IMR-90 (cell line): Measurements from ENCODE around the gene NARS2. TPM values are rescaled to one million over a fixed set of nuclear protein-coding genes. Genes with fewer than 3 reads are reported as not detected.

Source experiments
- ATAC-seq: fragments of 200-7000 bp; cut with Tn5 transposase; 2 replicates; pipeline ENCODE4 v1.9.1; 2020; ENCODE audit warnings: low read depth, mild to moderate bottlenecking, moderate library complexity
- BruUV-seq: library from RNA; stranded (reverse); fragments of 400-500 nt; replicated peaks from 2 replicates; lab custom pipeline; 2021; lab: Mats Ljungman, UMichigan
- CTCF ChIA-PET: fragments of 300-600 bp; formaldehyde crosslinking; extraction: SDS; loops from one replicate; lab custom pipeline; 2021; ENCODE audit warnings: antibody characterized with exemption; lab: Yijun Ruan, JAX
- POLR2A ChIA-PET: fragments of 300-600 bp; sonication (Branson Sonifier 250); formaldehyde crosslinking; loops from one replicate; lab custom pipeline; 2022; ENCODE audit warnings: antibody characterized with exemption; ENCODE audit not compliant: unreplicated experiment; lab: Charles Lee
- DNase-seq: peaks from one replicate; pipeline ENCODE4 v3.0.0; 2013
- H2AFZ ChIP-seq: replicated peaks from 2 replicates; pipeline ENCODE3; 2013; ENCODE audit warnings: low read length, mild to moderate bottlenecking; ENCODE audit not compliant: poor library complexity
- H2AK5ac ChIP-seq: 2 replicates; pipeline ENCODE4 v1.6.1; 2013; ENCODE audit warnings: low read depth, low read length, inconsistent platforms
- H2AK9ac ChIP-seq: replicated peaks from 2 replicates; pipeline ENCODE3; 2013; ENCODE audit warnings: mild to moderate bottlenecking, low read depth, low read length, moderate library complexity; ENCODE audit not compliant: poor library complexity
- H2BK120ac ChIP-seq: 2 replicates; pipeline ENCODE4 v1.6.1; 2013; ENCODE audit warnings: low read depth, low read length, inconsistent platforms
- H2BK15ac ChIP-seq: 3 replicates; pipeline ENCODE4 v1.6.1; 2013; ENCODE audit warnings: low read depth, low read length, inconsistent platforms
- H2BK20ac ChIP-seq: 2 replicates; pipeline ENCODE4 v1.6.1; 2013; ENCODE audit warnings: low read depth, mild to moderate bottlenecking, inconsistent platforms, low read length, moderate library complexity
- H2BK5ac ChIP-seq: 2 replicates; pipeline ENCODE4 v1.6.1; 2013; ENCODE audit warnings: mild to moderate bottlenecking, low read depth, low read length, inconsistent platforms; ENCODE audit not compliant: poor library complexity, severe bottlenecking
- H3K14ac ChIP-seq: replicated peaks from 2 replicates; pipeline ENCODE4 v1.6.1; 2013; ENCODE audit warnings: low read depth, low read length, inconsistent platforms
- H3K18ac ChIP-seq: 2 replicates; pipeline ENCODE4 v1.6.1; 2013; ENCODE audit warnings: low read depth, low read length, control low read depth
- H3K23ac ChIP-seq: 2 replicates; pipeline ENCODE4 v1.6.1; 2013; ENCODE audit warnings: low read depth, low read length, inconsistent platforms
- H3K27ac ChIP-seq: 2 replicates; pipeline ENCODE4 v1.5.1; 2013; ENCODE audit warnings: mild to moderate bottlenecking, control low read depth, low read length; ENCODE audit not compliant: insufficient read depth
- H3K27me3 ChIP-seq: 2 replicates; pipeline ENCODE4 v1.6.1; 2013; ENCODE audit warnings: low read length; ENCODE audit not compliant: control insufficient read depth, insufficient read depth
- H3K36me3 ChIP-seq: 2 replicates; pipeline ENCODE4 v1.6.1; 2013; ENCODE audit warnings: low read length, mixed read lengths; ENCODE audit not compliant: control insufficient read depth, insufficient read depth
- H3K4ac ChIP-seq: 2 replicates; pipeline ENCODE4 v1.6.1; 2013; ENCODE audit warnings: low read depth, low read length, inconsistent platforms
- H3K4me1 ChIP-seq: 2 replicates; pipeline ENCODE4 v1.6.1; 2013; ENCODE audit warnings: low read length, mixed read lengths; ENCODE audit not compliant: control insufficient read depth, insufficient read depth
- H3K4me2 ChIP-seq: 2 replicates; pipeline ENCODE4 v1.6.1; 2013; ENCODE audit warnings: low read depth, mild to moderate bottlenecking, control low read depth, low read length, moderate library complexity
- H3K4me3 ChIP-seq: 2 replicates; pipeline ENCODE4 v1.5.1; 2013; ENCODE audit warnings: low read depth, mild to moderate bottlenecking, control low read depth, low read length, moderate library complexity; ENCODE audit not compliant: insufficient read depth
- H3K56ac ChIP-seq: 2 replicates; pipeline ENCODE4 v1.6.1; 2013; ENCODE audit warnings: low read length, inconsistent platforms; ENCODE audit not compliant: insufficient read depth; ENCODE audit errors: extremely low read depth
- H3K79me1 ChIP-seq, 2 experiments: 2 replicates each; pipeline ENCODE4 v1.6.1; 2013; ENCODE audit warnings: low read length in 2 of 2, inconsistent platforms in 1 of 2, low read depth in 1 of 2
- H3K9ac ChIP-seq: 2 replicates; pipeline ENCODE4 v1.6.1; 2013; ENCODE audit warnings: low read depth, low read length, control low read depth
- H3K9me1 ChIP-seq: 2 replicates; pipeline ENCODE4 v1.6.1; 2013; ENCODE audit warnings: low read length, inconsistent platforms; ENCODE audit not compliant: insufficient read depth
- H3K9me3 ChIP-seq: 2 replicates; pipeline ENCODE4 v1.6.1; 2013; ENCODE audit warnings: low read length; ENCODE audit not compliant: control insufficient read depth, insufficient read depth
- H4K20me1 ChIP-seq: 2 replicates; pipeline ENCODE4 v1.6.1; 2013; ENCODE audit warnings: low read length, inconsistent platforms; ENCODE audit not compliant: insufficient read depth
- H4K5ac ChIP-seq: 2 replicates; pipeline ENCODE4 v1.6.1; 2013; ENCODE audit warnings: mild to moderate bottlenecking, low read depth, low read length, control low read depth
- H4K8ac ChIP-seq, 2 experiments: 2 replicates each; pipeline ENCODE4 v1.6.1; 2013; ENCODE audit warnings: low read depth in 2 of 2, low read length in 2 of 2, control low read depth in 1 of 2, inconsistent platforms in 1 of 2
- H4K91ac ChIP-seq: 2 replicates; pipeline ENCODE4 v1.6.1; 2013; ENCODE audit warnings: low read depth, low read length, inconsistent platforms; ENCODE audit not compliant: insufficient read depth
- BHLHE40 ChIP-seq: fragments of 150-350 bp; IDR thresholded peaks from 2 replicates; pipeline ENCODE4 v1.6.1; 2016; ENCODE audit warnings: mild to moderate bottlenecking, low read depth, low read length
- CEBPB ChIP-seq: IDR thresholded peaks from 2 replicates; pipeline ENCODE4 v1.6.1; 2012; ENCODE audit warnings: low read depth, low read length, improper control_type of control experiment
- CHD1 ChIP-seq: IDR thresholded peaks from 2 replicates; pipeline ENCODE4 v1.6.1; 2012; ENCODE audit warnings: low read depth, low read length, improper control_type of control experiment
- CTCF ChIP-seq: conservative IDR thresholded peaks from 2 replicates; pipeline ENCODE4 v1.5.1; 2012; ENCODE audit warnings: mild to moderate bottlenecking, low read depth, low read length, improper control_type of control experiment
- ELK1 ChIP-seq: fragments of 150-350 bp; IDR thresholded peaks from 2 replicates; pipeline ENCODE4 v1.6.1; 2016; ENCODE audit warnings: low read depth, mild to moderate bottlenecking, low read length, moderate library complexity, borderline replicate concordance
- FOS ChIP-seq: fragments of 150-350 bp; IDR thresholded peaks from 2 replicates; pipeline ENCODE4 v1.6.1; 2016; ENCODE audit warnings: low read depth, low read length
- MAFK ChIP-seq: IDR thresholded peaks from 2 replicates; pipeline ENCODE4 v1.6.1; 2012; ENCODE audit warnings: low read depth, low read length, improper control_type of control experiment
- MAZ ChIP-seq: IDR thresholded peaks from 2 replicates; pipeline ENCODE4 v1.6.1; 2012; ENCODE audit warnings: low read depth, mild to moderate bottlenecking, low read length, improper control_type of control experiment, moderate library complexity, borderline replicate concordance
- MXI1 ChIP-seq: IDR thresholded peaks from 2 replicates; pipeline ENCODE4 v1.6.1; 2012; ENCODE audit warnings: low read depth, mild to moderate bottlenecking, low read length, moderate library complexity, borderline replicate concordance
- NFE2L2 ChIP-seq: fragments of 150-350 bp; IDR thresholded peaks from 2 replicates; pipeline ENCODE4 v1.6.1; 2016; ENCODE audit warnings: low read depth, mild to moderate bottlenecking, low read length
- POLR2A ChIP-seq: IDR thresholded peaks from 2 replicates; pipeline ENCODE4 v1.6.1; 2012; ENCODE audit warnings: mild to moderate bottlenecking, low read depth, low read length
- RAD21 ChIP-seq: IDR thresholded peaks from 2 replicates; pipeline ENCODE4 v1.6.1; 2012; ENCODE audit warnings: low read length, improper control_type of control experiment
- RCOR1 ChIP-seq: IDR thresholded peaks from 2 replicates; pipeline ENCODE4 v1.6.1; 2012; ENCODE audit warnings: mild to moderate bottlenecking, low read length, improper control_type of control experiment; ENCODE audit not compliant: insufficient replicate concordance
- RFX5 ChIP-seq: IDR thresholded peaks from 2 replicates; pipeline ENCODE4 v1.8.0; 2012; ENCODE audit warnings: low read depth, mild to moderate bottlenecking, low read length, moderate library complexity
- SMC3 ChIP-seq: fragments of 150-350 bp; IDR thresholded peaks from 2 replicates; pipeline ENCODE4 v1.6.1; 2016; ENCODE audit warnings: low read depth, mild to moderate bottlenecking, antibody characterized with exemption, low read length, moderate library complexity
- USF2 ChIP-seq: fragments of 150-350 bp; IDR thresholded peaks from 2 replicates; pipeline ENCODE4 v1.6.1; 2017; ENCODE audit warnings: mild to moderate bottlenecking, antibody characterized with exemption, low read length, low read depth
- WGBS, 2 experiments: methylation state at CpG; one replicate each; pipeline versions ENCODE4 v1.1.5 to v1.1.7; 2013; ENCODE audit warnings: missing lambda C conversion rate in 2 of 2; ENCODE audit not compliant: insufficient read length in 1 of 2; ENCODE audit errors: extremely low coverage in 2 of 2; 5-methylcytosine and 5-hydroxymethylcytosine counted together
- dilution Hi-C: fragments of 300-500 bp; cut with HindIII; formaldehyde crosslinking; loops from one replicate; pipeline ENCODE4 v1.14.3; 2018; ENCODE audit warnings: low sequenced_read_pairs; ENCODE audit not compliant: unreplicated experiment
- in situ Hi-C: fragments of 300-500 bp; cut with MboI; formaldehyde crosslinking; loops from 3 replicates; pipeline ENCODE4 v1.14.3; 2019; ENCODE audit warnings: low sequenced_read_pairs, inconsistent platforms, mixed read lengths
- intact Hi-C: fragments of 100-400 bp; cut with micrococcal nuclease; formaldehyde crosslinking; loops from 2 replicates; pipeline ENCODE4 v1.10.0; 2022
- polyA plus RNA-seq, 3 experiments: library from polyadenylated mRNA; depleted of rRNA; stranded (reverse); fragments of >200 nt; gene quantifications; 2 replicates each; pipeline ENCODE4 v1.2.3, GENCODE V29; 2012; ENCODE audit warnings: low replicate concordance in 1 of 3
- total RNA-seq: library from RNA; depleted of rRNA; stranded (reverse); fragments of >200 nt; gene quantifications from 2 replicates; pipeline ENCODE4 v1.2.3, GENCODE V29; 2012

NARS2 gene
- total and polyA plus RNA-seq, 2 of the 4 experiments (the other 2 are of a cell fraction) = 8.0 to 15.8 TPM

- intact Hi-C loops = no loop called here
- no peak for ATAC-seq
Measured at GRCh38 chr11:78423241-78423640, 151.4 kb downstream of the NARS2 start.

More at GRCh38 chr11:78423241-78423640, 151.4 kb downstream of the NARS2 start:
- Histone ChIP-seq H2BK20ac (no peak overlapping the region), H3K4ac (no peak overlapping the region), H3K9me1 (peaks cover 11% of the 10 kb centered on the region), H3K79me1 (peaks cover 0 to 4% of the 10 kb centered on the region in 2 experiments; a peak in 1 of 4 replicates), H3K9ac (no peak overlapping the region), H3K27me3 (no peaks in the 10 kb centered on the region), H2BK15ac (no peak overlapping the region), H3K4me1 (peaks cover 23% of the 10 kb centered on the region), H2AFZ (no peak overlapping the region), H3K23ac (no peak overlapping the region), H2AK5ac (no peak overlapping the region), H3K56ac (no peak overlapping the region), H4K91ac (no peak overlapping the region), H3K14ac (no peak overlapping the region), H3K4me3 (no peak overlapping the region), H3K18ac (no peak overlapping the region), H3K4me2 (no peak overlapping the region), H3K27ac (no peak overlapping the region), H3K9me3 (no peaks in the 10 kb centered on the region), H2BK120ac (no peak overlapping the region), H2BK5ac (no peak overlapping the region), H2AK9ac (no peak overlapping the region), H4K8ac (no peak overlapping the region), H4K20me1 (no peaks in the 10 kb centered on the region), H4K5ac (no peak overlapping the region), H3K36me3 (no peaks in the 10 kb centered on the region)
- BruUV-seq = no TSS peak
- dilution Hi-C loops = no loop called here
- TF ChIP-seq MAFK = no peak
- no peak for TF ChIP-seq CEBPB
- TF ChIP-seq RCOR1 = no peak
- no peak for TF ChIP-seq POLR2A
- TF ChIP-seq FOS = no peak
- TF ChIP-seq CTCF = no peak
- no peak for TF ChIP-seq RFX5
- TF ChIP-seq MAZ = no peak
- TF ChIP-seq SMC3 = no peak
- no peak for TF ChIP-seq NFE2L2
- TF ChIP-seq USF2 = no peak
- TF ChIP-seq BHLHE40 = no peak
- no peak for TF ChIP-seq CHD1
- TF ChIP-seq RAD21 = no peak
- TF ChIP-seq MXI1 = no peak
- no peak for TF ChIP-seq ELK1
- no CpG with 5 or more reads among the region's 2 CpGs for WGBS, 2 experiments
- in situ Hi-C loops = no loop called here
- ChIA-PET POLR2A (no interaction called here), CTCF (interaction anchor here (0.6 kb wide), 1 partner anchor 40 kb away, joined by 3 read pairs; no protein-coding TSS in a partner anchor)
- DNase-seq = no peak
